A549 (cell line): ENCODE results near the gene ENTR1.

Experiments
- CTCF ChIP-seq: fragments of >200 bp; sonication (Bioruptor Twin); formaldehyde crosslinking; IDR thresholded peaks from 3 replicates; pipeline ENCODE4 v1.5.1; 2016
- EP300 ChIP-seq, 2 experiments: fragments of >200 bp; sonication (Bioruptor Twin); formaldehyde crosslinking; IDR thresholded peaks; 2 replicates in 1 of 2; 3 replicates in 1 of 2; pipeline ENCODE4 v1.6.1; 2016 to 2017
- FOSL2 ChIP-seq, 2 experiments: fragments of 450-650 bp in 1 of 2; fragments of >200 bp in 1 of 2; sonication (Bioruptor Twin) in 1 of 2; formaldehyde crosslinking; IDR thresholded peaks; 2 replicates each; pipeline versions ENCODE4 v1.5.0 to v1.6.1; 2016 to 2020; ENCODE audit warnings: mild to moderate bottlenecking in 1 of 2, moderate library complexity in 1 of 2
- JUN ChIP-seq, 2 experiments: fragments of >200 bp; sonication (Bioruptor Twin); formaldehyde crosslinking; IDR thresholded peaks; 2 replicates in 1 of 2; 3 replicates in 1 of 2; pipeline ENCODE4 v1.6.1; 2016 to 2017
- MAX ChIP-seq: IDR thresholded peaks from 2 replicates; pipeline ENCODE4 v1.6.1; 2012
- MAZ ChIP-seq: fragments of 150-350 bp; IDR thresholded peaks from 2 replicates; pipeline ENCODE4 v1.6.1; 2014; ENCODE audit warnings: antibody characterized with exemption, low read depth, low read length, borderline replicate concordance
- NPAS2 ChIP-seq: fragments of 250-450 bp; sonication (Bioruptor Pico); IDR thresholded peaks from 2 replicates; pipeline ENCODE4 v1.8.0; 2022; ENCODE audit warnings: mild to moderate bottlenecking, moderate library complexity, borderline replicate concordance
- PHF8 ChIP-seq: fragments of 200-600 bp; sonication (generic); IDR thresholded peaks from 2 replicates; pipeline ENCODE4 v1.6.1; 2016; ENCODE audit warnings: low read depth, mild to moderate bottlenecking, antibody characterized with exemption, moderate library complexity, borderline replicate concordance
- POLR2A ChIP-seq: IDR thresholded peaks from 2 replicates; pipeline ENCODE4 v1.6.1; 2012; ENCODE audit warnings: mild to moderate bottlenecking, low read length
- RAD21 ChIP-seq, 2 experiments: fragments of >200 bp in 1 of 2; sonication (Bioruptor Twin) in 1 of 2; formaldehyde crosslinking in 1 of 2; IDR thresholded peaks in 1 of 2; conservative IDR thresholded peaks in 1 of 2; 2 replicates in 1 of 2; 3 replicates in 1 of 2; pipeline ENCODE4 v1.6.1; 2012 to 2018; ENCODE audit warnings: inconsistent platforms in 1 of 2

GRCh38 chr9:136426787-136427186 lies 16.4 kb upstream of the ENTR1 start:
- TF ChIP-seq EP300 (IDR thresholded peaks at IDR 0.05) (no peak), CTCF (no peak), MAZ (no peak), RAD21 (conservative IDR thresholded peaks at IDR 0.05 in 1 of 2, IDR thresholded peaks at IDR 0.05 in 1 of 2) (no peak), POLR2A (no peak), PHF8 (no peak), JUN (IDR thresholded peaks at IDR 0.05) (no peak), FOSL2 (IDR thresholded peaks at IDR 0.05) (no peak), FOSL2 (CRISPR knock-in tag; IDR thresholded peaks at IDR 0.05) (no peak), NPAS2 (CRISPR knock-in tag) (no peak), MAX (no peak)
